HG03520 (cell line): ENCODE results near the gene SSBP4.
"Not testable (repeated sequence)": the region's sequence is repeated elsewhere in the genome, so short reads cannot be mapped to it uniquely, and the experiment has no call there.

ENCODE experiments used
- ATAC-seq: cut with Tn5 transposase; IDR thresholded peaks from one replicate; pipeline ENCODE4 v1.9.1; 2021; ENCODE audit warnings: mild to moderate bottlenecking, moderate library complexity; ENCODE audit not compliant: unreplicated experiment

The SSBP4 gene

GRCh38 chr19:18392926-18393325 lies 26.3 kb upstream of the SSBP4 start:
- no peak for ATAC-seq

- no peak for ATAC-seq
These were observed 25.4 kb upstream of the SSBP4 start for GRCh38 chr19:18393836-18394235.

DNA sequence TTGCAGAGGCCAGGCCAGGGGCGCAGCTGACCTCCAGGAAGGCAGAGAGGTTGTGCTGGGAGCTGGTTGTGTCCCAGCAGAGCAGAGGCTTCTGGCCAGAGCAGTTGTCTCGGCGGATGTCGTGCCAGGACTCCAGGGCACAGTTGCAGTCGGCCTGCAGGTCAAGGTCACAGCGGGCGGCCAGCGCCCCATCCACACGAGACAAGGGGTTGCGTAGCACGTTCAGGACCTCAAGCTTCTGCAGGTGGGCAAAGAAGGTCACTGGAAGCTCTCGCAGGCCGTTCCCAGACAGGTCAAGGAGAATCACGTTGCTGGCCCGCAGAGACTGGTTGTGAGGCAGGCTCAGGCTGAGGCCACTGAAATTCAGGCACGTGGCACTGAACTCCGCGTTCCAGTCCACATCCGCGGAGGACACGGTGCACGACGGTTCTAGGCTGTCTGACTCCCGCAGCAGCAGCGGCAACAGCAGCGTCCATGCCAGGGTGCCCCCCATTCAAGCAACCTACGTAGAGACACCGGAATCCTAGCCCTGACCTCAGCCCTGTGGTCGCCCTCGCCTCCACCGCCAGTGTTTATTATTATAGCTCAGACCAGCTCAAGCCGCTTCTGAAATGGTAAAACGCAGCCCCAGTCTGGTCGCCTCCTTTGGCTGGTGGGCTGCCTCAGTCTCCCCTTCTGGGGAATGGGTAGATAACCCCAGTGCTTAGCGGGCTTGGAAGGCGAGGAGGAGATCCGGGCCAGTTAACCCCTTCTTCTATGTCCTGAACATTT lies 22.5 kb upstream of the SSBP4 start:
- ATAC-seq = no peak

DNA sequence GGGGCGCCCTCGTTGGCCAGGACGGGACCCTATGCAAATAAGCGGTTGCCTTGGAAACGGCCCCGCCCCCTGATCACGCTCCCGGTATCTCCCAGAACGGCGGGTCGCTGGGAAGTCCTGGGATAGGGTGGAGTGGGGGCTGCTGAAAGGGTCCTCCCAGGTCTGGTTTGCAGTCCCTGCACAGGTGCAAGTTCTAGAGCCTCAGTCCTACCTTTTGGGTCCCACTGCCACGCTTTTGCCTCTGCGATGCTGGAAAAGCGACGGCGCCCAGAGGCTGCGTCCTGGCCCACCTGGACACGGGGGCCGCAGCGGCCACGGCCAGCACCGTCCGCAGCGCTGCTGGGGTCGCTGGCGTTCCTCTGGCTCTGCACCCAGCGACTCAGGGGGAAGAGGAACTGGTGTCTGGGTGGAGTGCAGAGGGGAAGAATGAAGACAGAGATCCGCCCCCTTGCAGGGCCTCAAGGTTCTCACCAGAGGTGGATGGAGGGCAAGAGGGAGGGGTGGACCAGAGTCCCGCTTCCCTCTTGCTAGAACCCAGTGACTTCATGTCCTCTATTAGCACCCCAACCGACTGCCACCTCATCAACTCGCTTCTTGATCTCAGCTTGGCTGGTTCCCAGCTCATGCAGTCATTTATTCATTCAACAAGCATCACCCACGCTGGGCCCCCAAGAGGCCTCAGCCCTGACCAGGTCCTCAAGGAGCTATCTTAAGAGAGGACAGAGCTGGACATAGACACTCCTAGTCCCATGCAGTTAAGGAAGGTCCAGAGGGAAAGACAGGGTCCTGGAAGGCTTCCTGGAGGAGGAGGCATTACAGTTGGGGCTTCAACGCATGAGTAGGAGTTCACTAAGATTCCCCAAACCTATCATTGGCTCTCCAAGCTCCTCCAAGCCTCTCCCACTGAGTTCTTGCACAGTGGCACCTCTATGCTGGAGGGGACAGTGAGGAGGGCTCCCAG lies 21.7 kb upstream of the SSBP4 start, which contains the start of gene LRRC25:
Gene LRRC25 (minus strand): TSS at position 381 of the 961 bp plus-strand sequence. CDS start 659 bp downstream, outside the sequence.
- no peak for ATAC-seq

- ATAC-seq = no peak
These were observed 20.2 kb upstream of the SSBP4 start for GRCh38 chr19:18399008-18399407.

- no peak for ATAC-seq
These were observed 17.6 kb upstream of the SSBP4 start for GRCh38 chr19:18401580-18402112.

GRCh38 chr19:18402455-18403248 lies 16.5 kb upstream of the SSBP4 start:
- not testable (repeated sequence) for ATAC-seq

DNA sequence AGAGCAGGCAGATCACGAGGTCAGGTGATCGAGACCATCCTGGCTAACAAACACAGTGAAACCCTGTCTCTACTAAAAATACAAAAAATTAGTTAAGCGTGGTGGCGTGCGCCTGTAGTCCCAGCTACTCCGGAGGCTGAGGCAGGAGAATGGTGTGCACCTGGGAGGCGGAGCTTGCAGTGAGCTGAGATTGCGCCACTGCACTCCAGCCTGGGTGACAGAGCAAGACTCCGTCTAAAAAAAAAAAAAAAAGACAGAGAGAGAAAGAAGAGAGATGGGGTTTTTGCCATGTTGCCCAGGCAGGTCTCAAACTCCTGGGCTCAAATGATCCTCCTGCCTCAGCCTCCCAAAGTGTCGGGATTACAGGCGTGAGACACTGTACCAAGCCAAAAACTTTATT lies 13.4 kb upstream of the SSBP4 start:
- ATAC-seq = not testable (repeated sequence)

DNA sequence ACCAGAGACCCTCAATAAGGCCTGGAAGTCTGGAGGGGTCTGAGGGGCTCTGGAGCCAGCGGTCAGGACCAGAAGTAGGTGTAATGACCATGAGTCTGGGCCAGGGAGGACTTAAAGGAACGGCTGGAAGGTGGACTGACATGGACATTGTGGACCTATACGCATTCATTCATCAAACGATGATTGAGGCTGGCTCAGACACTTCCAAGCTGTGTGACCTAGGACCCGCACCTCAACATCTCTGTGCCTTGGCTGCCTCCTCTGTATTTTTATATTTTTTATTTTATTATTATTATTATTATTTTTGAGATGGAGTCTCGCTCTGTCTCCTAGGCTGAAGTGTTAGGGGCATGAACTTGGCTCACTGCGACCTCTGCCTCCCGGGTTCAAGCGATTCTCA lies 12.4 kb upstream of the SSBP4 start:
- no peak for ATAC-seq

GRCh38 chr19:18408053-18408476 lies 11.1 kb upstream of the SSBP4 start:
- no peak for ATAC-seq

DNA sequence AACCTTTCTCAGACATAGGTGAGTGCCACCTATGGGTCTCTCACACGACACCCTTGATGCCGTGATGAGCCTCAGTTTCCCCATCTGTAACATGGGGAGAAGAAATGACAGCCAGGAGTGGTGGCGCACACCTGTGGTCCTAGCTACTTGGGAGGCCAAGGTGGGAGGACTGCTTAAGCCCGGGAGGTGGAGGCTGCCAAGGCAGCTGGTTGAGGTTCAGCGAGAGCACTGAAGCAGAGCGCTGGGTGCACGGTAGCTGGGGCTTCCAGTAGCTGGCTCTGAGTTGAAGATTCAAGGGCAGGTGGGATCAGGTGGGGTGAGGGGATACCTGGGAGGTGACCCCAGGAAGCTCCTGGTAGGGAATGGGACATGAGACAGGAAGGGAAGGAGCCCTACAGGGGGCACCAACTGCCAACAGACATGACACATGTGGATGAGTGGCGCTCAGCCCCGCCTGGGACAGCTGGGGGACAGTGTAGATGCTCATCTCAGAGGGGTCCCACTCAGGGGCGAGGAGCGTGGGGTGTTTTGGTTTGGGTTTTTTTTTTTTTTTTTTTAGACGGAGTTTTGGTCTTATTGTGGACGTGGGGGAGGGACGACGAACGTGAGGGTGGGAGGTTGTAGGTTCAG lies 6.5 kb upstream of the SSBP4 start:
- ATAC-seq = no peak

GRCh38 chr19:18414504-18415177 lies 4.6 kb upstream of the SSBP4 start:
- ATAC-seq = no peak

GRCh38 chr19:18415178-18415867 lies 3.9 kb upstream of the SSBP4 start:
- no peak for ATAC-seq

DNA sequence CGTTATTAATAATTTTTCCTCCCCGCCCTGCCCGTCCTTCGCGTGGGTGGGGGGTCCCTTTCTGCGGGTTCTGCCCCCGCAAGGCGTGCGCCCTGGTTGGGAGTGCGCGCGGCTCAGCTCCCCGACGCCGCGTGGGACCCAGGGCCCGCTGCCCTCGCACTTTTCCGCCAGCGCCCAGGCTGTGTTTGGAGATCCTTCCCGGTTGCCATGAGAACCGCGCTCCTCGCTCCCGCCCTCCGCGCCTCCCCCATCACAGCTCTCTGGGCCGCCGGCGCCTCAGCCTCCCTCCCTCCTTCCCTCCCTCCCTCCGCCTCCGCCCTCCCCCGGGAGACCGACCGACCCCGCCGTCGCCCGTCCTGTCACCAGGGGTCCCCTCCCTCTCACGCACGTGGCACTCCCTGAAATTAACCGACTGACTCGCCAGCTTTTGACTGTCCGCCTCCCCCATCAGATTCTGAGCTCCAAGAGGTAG lies 2.4 kb upstream of the SSBP4 start:
- ATAC-seq = no peak

DNA sequence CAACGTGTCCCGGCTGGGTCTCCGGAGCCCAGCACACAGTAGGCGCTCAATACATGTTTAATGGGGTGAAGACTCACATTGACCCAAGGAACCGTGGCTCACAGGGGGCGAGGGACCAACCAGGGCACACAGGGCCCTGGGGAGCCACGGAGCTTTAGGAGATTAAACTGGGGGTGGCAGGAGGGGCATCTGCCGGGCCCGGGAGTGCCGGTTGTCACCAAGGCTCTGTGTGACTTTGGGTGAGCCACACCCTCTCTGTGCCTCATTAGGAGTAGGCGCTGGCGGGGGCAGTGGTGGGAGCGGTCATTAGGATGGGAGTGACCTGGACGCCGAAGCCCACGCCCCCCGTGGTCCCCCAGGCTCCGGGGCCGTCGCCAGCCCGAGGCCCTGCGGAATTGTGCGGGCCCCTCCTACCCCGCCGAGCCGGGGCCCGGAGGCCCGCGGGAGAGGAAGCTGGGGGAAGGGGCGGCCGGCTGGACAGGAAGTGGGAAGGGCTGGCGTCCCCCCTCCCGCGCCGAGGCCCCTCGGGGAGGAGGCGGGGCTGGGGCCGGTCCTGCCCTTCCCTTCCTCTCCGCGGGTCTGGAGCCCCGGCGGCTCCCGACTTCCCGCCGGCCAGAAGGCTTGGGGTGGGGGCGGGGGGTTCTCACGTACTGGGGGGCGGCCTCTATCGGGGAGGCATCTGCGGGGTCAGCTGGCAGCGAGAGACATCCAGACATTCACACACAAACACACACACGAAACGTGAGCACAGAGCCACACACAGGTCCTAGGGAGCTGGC lies 1.8 kb upstream of the SSBP4 start:
- ATAC-seq = no peak

DNA sequence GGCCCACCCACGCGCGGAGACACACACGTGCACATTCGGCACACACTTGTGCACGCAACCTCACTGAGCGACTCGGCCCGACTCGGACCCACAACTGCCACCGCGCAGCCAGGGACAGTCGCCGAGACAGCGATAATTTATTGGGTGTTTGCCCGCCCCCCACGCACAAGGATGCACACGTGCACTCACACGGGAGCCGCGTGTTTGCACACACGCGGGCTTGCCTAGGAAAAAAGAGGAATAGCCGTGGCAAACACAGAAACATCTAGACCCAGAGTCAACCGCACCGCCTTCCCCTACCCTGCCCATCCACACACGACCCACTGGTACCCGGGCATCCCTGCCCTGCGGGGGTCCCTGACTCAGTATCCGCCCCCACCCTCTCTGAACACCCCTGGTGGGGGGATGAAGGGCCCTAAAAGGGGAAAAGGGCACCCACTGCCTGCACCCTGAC lies 1.1 kb upstream of the SSBP4 start:
- no peak for ATAC-seq

GRCh38 chr19:18418483-18419194 lies 559 bp upstream of the SSBP4 start:
- no peak for ATAC-seq
